Nephron (organoid): Measurements from ENCODE around the gene NAV1.

Experiments used
- H3K27ac Mint-ChIP-seq, 3 experiments: 2 replicates each; pipeline ENCODE4 v1.8.0; 2020; ENCODE audit warnings: mixed read lengths in 3 of 3, mild to moderate bottlenecking in 2 of 3, moderate library complexity in 1 of 3
- H3K27me3 Mint-ChIP-seq: 2 replicates; pipeline ENCODE4 v1.8.0; 2021; ENCODE audit warnings: low read depth, mild to moderate bottlenecking, moderate library complexity, mixed read lengths
- H3K36me3 Mint-ChIP-seq: 2 replicates; pipeline ENCODE4 v1.8.0; 2020; ENCODE audit warnings: low read depth, mixed read lengths
- H3K4me1 Mint-ChIP-seq: 2 replicates; pipeline ENCODE4 v1.8.0; 2020; ENCODE audit warnings: mixed read lengths
- H3K4me3 Mint-ChIP-seq, 3 experiments: 2 replicates each; pipeline ENCODE4 v1.8.0; 2020; ENCODE audit warnings: mild to moderate bottlenecking in 3 of 3, mixed read lengths in 3 of 3, moderate library complexity in 2 of 3
- H3K9me3 Mint-ChIP-seq: 2 replicates; pipeline ENCODE4 v1.8.0; 2020; ENCODE audit warnings: mixed read lengths
- CTCF ChIP-seq, 3 experiments: fragments of 200-600 bp; sonication (generic); IDR thresholded peaks; one replicate each; pipeline ENCODE4 v1.5.0; 2021; ENCODE audit warnings: antibody characterized with exemption in 3 of 3; ENCODE audit not compliant: unreplicated experiment in 3 of 3

NAV1 gene

GRCh38 chr1:201533836-201534235, 5.1 kb upstream of the NAV1 start:
- H3K4me3 Mint-ChIP-seq: no peak overlapping the region
- H3K27ac Mint-ChIP-seq: peak overlapping the region in 1 of 3 experiments; percentile 15
- H3K36me3 Mint-ChIP-seq: no peaks in the 10 kb centered on the region
- no peak for TF ChIP-seq CTCF (IDR thresholded peaks at IDR 0.05; ENCODE audit: unreplicated experiment in 3 of 3)
- H3K9me3 Mint-ChIP-seq: no peaks in the 10 kb centered on the region
- H3K27me3 Mint-ChIP-seq: peaks cover 36% of the 10 kb centered on the region
- peaks cover 86% of the 10 kb centered on the region for H3K4me1 Mint-ChIP-seq

- no peak for TF ChIP-seq CTCF (IDR thresholded peaks at IDR 0.05; ENCODE audit: unreplicated experiment in 3 of 3)
- H3K27me3 Mint-ChIP-seq: peaks cover 46% of the 10 kb centered on the region
- peak overlapping the region in 2 of 3 experiments; percentile 20 to 56 for H3K27ac Mint-ChIP-seq
- H3K9me3 Mint-ChIP-seq: no peaks in the 10 kb centered on the region
- H3K36me3 Mint-ChIP-seq: no peaks in the 10 kb centered on the region
- H3K4me1 Mint-ChIP-seq: peaks cover 85% of the 10 kb centered on the region
- peak overlapping the region in 1 of 3 experiments; percentile 56 for H3K4me3 Mint-ChIP-seq
Observed at GRCh38 chr1:201535046-201535918, 3.6 kb upstream of the NAV1 start.

GRCh38 chr1:201535919-201536245, 3.0 kb upstream of the NAV1 start:
- H3K27me3 Mint-ChIP-seq: peaks cover 50% of the 10 kb centered on the region
- H3K9me3 Mint-ChIP-seq: no peaks in the 10 kb centered on the region
- H3K36me3 Mint-ChIP-seq: no peaks in the 10 kb centered on the region
- TF ChIP-seq CTCF (IDR thresholded peaks at IDR 0.05; ENCODE audit: unreplicated experiment in 3 of 3): no peak
- peaks cover 85% of the 10 kb centered on the region for H3K4me1 Mint-ChIP-seq
- H3K4me3 Mint-ChIP-seq: peak overlapping the region in 1 of 3 experiments; percentile 56
- peak overlapping the region in 1 of 3 experiments; percentile 20 for H3K27ac Mint-ChIP-seq

- Mint-ChIP-seq H3K4me3 (peak overlapping the region in 2 of 3 experiments; percentile 49 to 72), H3K36me3 (no peaks in the 10 kb centered on the region), H3K27me3 (peaks cover 57% of the 10 kb centered on the region), H3K27ac (peak overlapping the region in 2 of 3 experiments; percentile 17 to 47), H3K9me3 (no peaks in the 10 kb centered on the region), H3K4me1 (peaks cover 82% of the 10 kb centered on the region)
- TF ChIP-seq CTCF (IDR thresholded peaks at IDR 0.05; ENCODE audit: unreplicated experiment in 3 of 3): no peak
Observed at GRCh38 chr1:201536558-201536957, 2.4 kb upstream of the NAV1 start.

GRCh38 chr1:201537028-201537427, 1.9 kb upstream of the NAV1 start:
- H3K4me3 Mint-ChIP-seq: peak overlapping the region in 2 of 3 experiments; percentile 49 to 72
- no peak for TF ChIP-seq CTCF (IDR thresholded peaks at IDR 0.05; ENCODE audit: unreplicated experiment in 3 of 3)
- H3K9me3 Mint-ChIP-seq: no peaks in the 10 kb centered on the region
- no peaks in the 10 kb centered on the region for H3K36me3 Mint-ChIP-seq
- H3K4me1 Mint-ChIP-seq: peaks cover 82% of the 10 kb centered on the region
- H3K27ac Mint-ChIP-seq: peak overlapping the region in 2 of 3 experiments; percentile 17 to 47
- H3K27me3 Mint-ChIP-seq: peaks cover 62% of the 10 kb centered on the region

- H3K4me3 Mint-ChIP-seq: peak overlapping the region in 2 of 3 experiments; percentile 41 to 88
- no peaks in the 10 kb centered on the region for H3K36me3 Mint-ChIP-seq
- H3K27ac Mint-ChIP-seq: peak overlapping the region in 2 of 3 experiments; percentile 17 to 55
- no peak for TF ChIP-seq CTCF (IDR thresholded peaks at IDR 0.05; ENCODE audit: unreplicated experiment in 3 of 3)
- H3K27me3 Mint-ChIP-seq: peaks cover 65% of the 10 kb centered on the region
- no peaks in the 10 kb centered on the region for H3K9me3 Mint-ChIP-seq
- H3K4me1 Mint-ChIP-seq: peaks cover 82% of the 10 kb centered on the region
Observed at GRCh38 chr1:201537467-201537866, 1.5 kb upstream of the NAV1 start.
